Epithelial cell of esophagus (primary cell): ENCODE results near the gene MYO15B.

Experiments
- DNase-seq: peaks from one replicate; pipeline ENCODE4 v3.0.0; 2010; ENCODE audit warnings: low read depth
- H3K4me3 ChIP-seq: 2 replicates; pipeline ENCODE4 v1.5.1; 2011; ENCODE audit warnings: mild to moderate bottlenecking, low read length, control low read depth
- TF ChIP-seq, protein P1 (sequence below): IDR thresholded peaks from 2 replicates; pipeline ENCODE4 v1.5.1; 2011; ENCODE audit warnings: low read depth, mild to moderate bottlenecking, low read length, control low read depth, inconsistent platforms; ENCODE audit not compliant: insufficient read depth; ENCODE audit errors: missing control alignments

MYO15B gene

DNA sequence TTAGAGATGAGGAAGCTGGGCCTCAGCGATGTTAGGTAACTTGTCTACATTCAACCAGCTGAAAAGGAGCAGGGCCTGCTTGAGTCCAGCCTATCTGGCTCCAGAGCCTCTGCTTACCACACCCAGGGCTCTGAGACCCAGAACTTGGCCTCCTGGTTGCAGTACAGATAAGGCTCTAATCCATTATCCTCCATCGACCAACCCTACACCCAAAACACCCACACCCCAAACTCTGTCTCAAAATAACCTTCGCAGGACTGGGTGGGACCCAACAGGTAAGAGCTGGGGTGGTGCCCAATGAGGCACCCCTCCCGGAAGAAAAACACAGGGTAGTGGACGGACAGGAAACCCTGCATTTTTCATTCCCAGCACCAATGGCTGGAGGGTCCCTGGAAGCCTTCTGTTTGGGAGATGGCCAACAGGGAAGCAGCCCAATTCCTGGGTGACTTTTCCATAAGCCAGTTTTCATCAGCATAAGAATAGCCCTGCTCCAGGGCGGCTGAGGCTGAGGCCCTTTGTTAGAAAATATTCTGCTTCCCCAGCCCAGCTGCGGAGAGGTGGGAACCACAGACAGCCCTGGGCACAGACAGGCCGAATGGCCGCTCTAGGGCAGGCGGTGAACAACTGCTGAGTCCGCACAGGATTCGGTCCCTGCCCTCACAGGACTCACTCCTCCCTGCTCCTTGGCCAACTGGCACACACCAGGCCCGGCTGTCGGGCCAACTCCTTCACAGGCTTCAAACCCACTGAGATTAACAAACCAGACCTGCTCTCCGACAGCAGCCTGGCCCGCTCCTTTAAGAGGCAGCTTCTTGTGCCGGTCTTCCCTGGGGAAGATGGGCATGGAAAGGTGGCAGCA, 55.4 kb downstream of the MYO15B start:
- TF ChIP-seq, protein P1, sequence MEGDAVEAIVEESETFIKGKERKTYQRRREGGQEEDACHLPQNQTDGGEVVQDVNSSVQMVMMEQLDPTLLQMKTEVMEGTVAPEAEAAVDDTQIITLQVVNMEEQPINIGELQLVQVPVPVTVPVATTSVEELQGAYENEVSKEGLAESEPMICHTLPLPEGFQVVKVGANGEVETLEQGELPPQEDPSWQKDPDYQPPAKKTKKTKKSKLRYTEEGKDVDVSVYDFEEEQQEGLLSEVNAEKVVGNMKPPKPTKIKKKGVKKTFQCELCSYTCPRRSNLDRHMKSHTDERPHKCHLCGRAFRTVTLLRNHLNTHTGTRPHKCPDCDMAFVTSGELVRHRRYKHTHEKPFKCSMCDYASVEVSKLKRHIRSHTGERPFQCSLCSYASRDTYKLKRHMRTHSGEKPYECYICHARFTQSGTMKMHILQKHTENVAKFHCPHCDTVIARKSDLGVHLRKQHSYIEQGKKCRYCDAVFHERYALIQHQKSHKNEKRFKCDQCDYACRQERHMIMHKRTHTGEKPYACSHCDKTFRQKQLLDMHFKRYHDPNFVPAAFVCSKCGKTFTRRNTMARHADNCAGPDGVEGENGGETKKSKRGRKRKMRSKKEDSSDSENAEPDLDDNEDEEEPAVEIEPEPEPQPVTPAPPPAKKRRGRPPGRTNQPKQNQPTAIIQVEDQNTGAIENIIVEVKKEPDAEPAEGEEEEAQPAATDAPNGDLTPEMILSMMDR = no peak
- peak; percentile 74 for DNase-seq
- H3K4me3 ChIP-seq = no peak overlapping the region

DNA sequence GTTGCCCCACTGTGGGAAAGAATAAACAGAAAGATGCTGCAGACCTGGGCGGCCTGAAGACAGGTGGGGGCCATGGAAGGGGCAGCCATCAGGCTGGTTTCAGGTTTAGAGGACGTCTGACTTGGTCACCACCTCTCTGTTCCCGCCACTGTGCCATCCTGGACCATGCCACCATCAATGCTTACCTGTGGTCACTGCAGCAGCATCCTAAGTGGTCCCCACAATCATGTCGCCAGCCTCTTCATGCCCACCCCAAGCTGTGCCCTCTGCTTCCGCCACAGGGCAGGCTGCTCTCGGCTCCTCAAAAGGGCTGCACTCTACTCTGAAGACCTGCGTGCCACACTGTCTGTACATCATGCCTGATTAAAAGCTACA, 56.0 kb downstream of the MYO15B start:
- TF ChIP-seq, protein P1 = no peak
- H3K4me3 ChIP-seq = no peak overlapping the region
- no peak for DNase-seq

DNA sequence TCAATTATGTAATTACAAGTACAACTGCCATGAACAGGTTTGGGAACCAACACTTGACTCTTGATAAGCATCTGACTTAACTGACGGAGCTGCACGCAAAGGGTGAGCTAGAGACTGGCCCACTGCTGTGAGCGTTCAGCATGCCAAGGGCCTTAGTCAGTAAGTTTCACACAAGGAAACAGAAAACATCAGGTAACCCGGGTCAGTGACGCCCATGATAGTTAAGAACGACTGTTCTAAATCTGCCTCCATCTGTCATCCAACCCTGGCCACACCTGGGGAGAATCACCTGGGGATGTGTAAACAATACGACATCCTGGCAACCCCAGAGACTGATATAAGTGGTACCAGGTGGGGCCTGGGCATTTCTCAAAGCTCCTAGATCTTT, 57.9 kb downstream of the MYO15B start:
- TF ChIP-seq, protein P1 = no peak
- DNase-seq = peak; percentile 99
- H3K4me3 ChIP-seq = no peak overlapping the region

DNA sequence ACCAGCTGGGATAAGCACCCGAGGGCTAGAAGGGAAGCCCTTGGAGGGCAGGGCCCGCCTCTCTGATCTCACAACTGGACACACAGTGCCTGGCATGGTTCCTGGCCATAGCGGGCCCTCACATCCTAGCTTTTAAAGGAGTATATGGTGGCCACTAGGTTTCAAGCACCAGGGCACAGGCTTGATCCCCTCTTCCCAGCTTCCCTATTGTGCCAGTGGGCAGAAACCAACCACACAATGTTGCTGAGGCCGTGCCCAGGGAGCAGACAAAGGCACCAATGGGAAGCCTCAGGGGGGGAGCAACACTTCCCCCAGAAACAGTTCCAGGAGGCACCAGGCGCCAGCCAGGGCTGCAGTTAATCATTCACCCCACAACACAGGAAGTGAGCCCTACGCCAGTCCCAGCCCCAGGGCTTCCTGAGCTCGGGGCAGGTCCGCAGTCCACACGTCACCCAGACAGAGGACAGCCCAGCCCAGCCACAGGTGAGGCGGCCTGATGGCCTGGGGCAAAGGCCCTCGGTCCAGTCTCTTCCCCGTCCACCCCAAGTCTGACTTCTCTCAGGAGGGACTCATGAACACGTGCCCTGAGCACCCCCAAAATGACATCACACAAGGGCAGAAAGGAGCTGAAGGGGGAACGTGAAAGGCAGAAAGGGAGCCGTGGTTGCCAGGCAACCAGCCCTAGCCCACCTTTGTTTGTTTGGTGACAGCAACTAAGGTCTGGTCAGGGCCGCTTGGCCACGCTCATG, 58.5 kb downstream of the MYO15B start:
- TF ChIP-seq, protein P1 = no peak
- no peak overlapping the region for H3K4me3 ChIP-seq
- peak; percentile 73 for DNase-seq

DNA sequence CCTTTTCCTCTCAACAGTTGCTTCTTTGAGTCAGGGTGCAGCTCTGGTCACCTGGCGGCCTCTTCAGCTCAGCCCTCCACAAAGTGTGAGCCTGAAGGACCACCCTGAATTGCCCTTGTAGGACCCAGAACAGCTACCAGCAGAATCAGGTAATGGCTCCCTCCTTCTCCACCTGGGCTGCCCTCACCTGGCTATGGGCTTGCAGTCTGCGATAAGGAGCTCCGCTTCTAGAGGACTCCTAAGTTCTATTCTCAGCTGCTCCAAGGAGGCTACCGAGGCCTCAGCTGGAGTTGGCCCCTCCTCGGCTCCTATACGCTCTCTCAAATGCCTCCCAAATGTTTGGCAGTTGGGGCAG, 59.0 kb downstream of the MYO15B start:
- no peak overlapping the region for H3K4me3 ChIP-seq
- TF ChIP-seq, protein P1 = no peak

DNA sequence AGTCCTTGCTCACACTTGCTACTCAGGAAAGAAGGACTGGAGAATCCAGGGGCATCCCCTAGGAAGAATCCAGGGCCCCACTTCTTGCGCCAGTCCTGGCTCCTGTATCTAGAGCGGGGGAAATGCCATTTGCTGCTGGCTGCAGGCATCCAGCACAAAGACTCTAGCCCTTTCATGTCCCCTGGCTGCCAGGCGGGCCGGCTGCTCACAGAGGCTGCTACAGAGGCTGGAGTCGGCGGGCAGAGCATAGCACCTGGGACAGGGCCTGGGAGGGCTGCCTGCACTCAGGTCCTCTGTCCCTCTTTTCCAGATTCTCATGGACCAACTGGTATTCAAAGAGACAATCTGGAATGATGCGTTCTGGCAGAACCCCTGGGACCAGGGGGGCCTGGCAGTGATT, 59.5 kb downstream of the MYO15B start:
- TF ChIP-seq, protein P1 = no peak
- no peak for DNase-seq
- no peak overlapping the region for H3K4me3 ChIP-seq

More for the DNA sequence above, 59.0 kb downstream of the MYO15B start:
- no peak for DNase-seq
